HepG2 (cell line): ENCODE measurements around the gene TRMU. TPM values are rescaled to one million over a fixed set of nuclear protein-coding genes. Genes with fewer than 3 reads are reported as not detected.

Experiments used
- ARNT2 ChIP-seq: sonication (generic); formaldehyde crosslinking; IDR thresholded peaks from 2 replicates; pipeline ENCODE4 v1.8.0; 2022; ENCODE audit warnings: mild to moderate bottlenecking, low read depth, missing genetic modification reagents, moderate library complexity
- MED8 ChIP-seq: sonication (generic); formaldehyde crosslinking; IDR thresholded peaks from 2 replicates; pipeline ENCODE4 v1.8.1; 2023; ENCODE audit warnings: mild to moderate bottlenecking, missing genetic modification reagents; ENCODE audit not compliant: insufficient replicate concordance
- MLLT10 ChIP-seq: sonication (generic); formaldehyde crosslinking; IDR thresholded peaks from 2 replicates; pipeline ENCODE4 v1.4.0; 2020; ENCODE audit warnings: missing genetic modification reagents
- RBM39 ChIP-seq: fragments of 200-400 bp; formaldehyde crosslinking; IDR thresholded peaks from one replicate; pipeline ENCODE4 v1.6.1; 2018; ENCODE audit warnings: antibody characterized with exemption, mild to moderate bottlenecking, low read depth, low read length; ENCODE audit not compliant: poor library complexity, severe bottlenecking
- SOX6 ChIP-seq, 2 experiments: fragments of 450-650 bp in 1 of 2; sonication (generic) in 1 of 2; formaldehyde crosslinking in 1 of 2; IDR thresholded peaks; 2 replicates each; pipeline versions ENCODE4 v1.4.0 to v1.6.1; 2017 to 2020; ENCODE audit warnings: antibody characterized with exemption in 1 of 2, mild to moderate bottlenecking in 1 of 2, missing genetic modification reagents in 1 of 2
- SP140L ChIP-seq: sonication (generic); formaldehyde crosslinking; IDR thresholded peaks from 2 replicates; pipeline ENCODE4 v1.4.0; 2020; ENCODE audit warnings: missing genetic modification reagents, borderline replicate concordance
- TGIF2 ChIP-seq: IDR thresholded peaks from 2 replicates; pipeline ENCODE4 v1.6.1; 2016; ENCODE audit warnings: control low read depth, missing compliant biosample characterization
- TOE1 ChIP-seq: sonication (generic); formaldehyde crosslinking; IDR thresholded peaks from 2 replicates; pipeline ENCODE4 v1.4.0; 2020; ENCODE audit warnings: mild to moderate bottlenecking, missing genetic modification reagents
- ZBTB26 ChIP-seq: IDR thresholded peaks from 2 replicates; pipeline ENCODE4 v1.6.1; 2016; ENCODE audit warnings: missing compliant biosample characterization, missing genetic modification reagents, borderline replicate concordance
- ZBTB42 ChIP-seq: sonication (generic); formaldehyde crosslinking; IDR thresholded peaks from 2 replicates; pipeline ENCODE4 v1.5.0; 2020; ENCODE audit warnings: mild to moderate bottlenecking, missing genetic modification reagents
- ZIK1 ChIP-seq: sonication (generic); formaldehyde crosslinking; IDR thresholded peaks from 2 replicates; pipeline ENCODE4 v1.5.0; 2020; ENCODE audit warnings: mild to moderate bottlenecking, low read depth, missing genetic modification reagents, borderline replicate concordance
- ZNF142 ChIP-seq: sonication (generic); formaldehyde crosslinking; IDR thresholded peaks from 2 replicates; pipeline ENCODE4 v1.4.0; 2020; ENCODE audit warnings: missing genetic modification reagents
- ZNF547 ChIP-seq: sonication (generic); formaldehyde crosslinking; IDR thresholded peaks from 2 replicates; pipeline ENCODE4 v1.5.1; 2020; ENCODE audit warnings: mild to moderate bottlenecking, missing genetic modification reagents
- ZNF639 ChIP-seq: conservative IDR thresholded peaks from 2 replicates; pipeline ENCODE4 v1.6.1; 2018; ENCODE audit warnings: missing genetic modification reagents
- ZNF644 ChIP-seq: IDR thresholded peaks from 2 replicates; pipeline ENCODE4 v1.6.1; 2016; ENCODE audit warnings: low read depth
- ZNF672 ChIP-seq: sonication (generic); formaldehyde crosslinking; IDR thresholded peaks from 2 replicates; pipeline ENCODE4 v1.8.1; 2022; ENCODE audit warnings: missing genetic modification reagents
- ZNF776 ChIP-seq: sonication (generic); formaldehyde crosslinking; IDR thresholded peaks from 2 replicates; pipeline ENCODE4 v1.4.0; 2020; ENCODE audit warnings: mild to moderate bottlenecking, missing genetic modification reagents
- polyA plus RNA-seq, 8 experiments: library from polyadenylated mRNA; depleted of rRNA in 3 of 8; stranded (reverse) in 7 of 8; unstranded in 1 of 8; fragments of >200 nt; fragmentation: Illumina TruSeq in 4 of 8; extraction: Trizol in 4 of 8; gene quantifications; 2 replicates each; pipeline versions ENCODE4 v1.2.1 to v1.2.3, GENCODE V29; 2011 to 2016; ENCODE audit warnings: low read depth in 4 of 8, missing spikeins in 1 of 8, mixed read lengths in 1 of 8; ENCODE audit not compliant: insufficient read depth in 1 of 8
- total RNA-seq, 5 experiments: library from RNA; depleted of rRNA; stranded (reverse); fragments of >200 nt; fragmentation: Illumina TruSeq; extraction: Trizol; gene quantifications; 2 replicates each; pipeline ENCODE4 v1.2.3, GENCODE V29; 2016; ENCODE audit warnings: low read depth in 1 of 5

Gene TRMU
- total and polyA plus RNA-seq, 2 of the 13 experiments (the other 11 are each of a cell fraction or from before 2014, with no cell fraction given), result 31.0 to 50.2 TPM

- peak; percentile 71 for TF ChIP-seq RBM39
- TF ChIP-seq SOX6 (IDR thresholded peaks at IDR 0.05), result no peak
- peak; percentile 66 for TF ChIP-seq SOX6 (CRISPR knock-in tag; IDR thresholded peaks at IDR 0.05)
- peak; percentile 64; the same call in 1 of the 2 replicates for TF ChIP-seq ZBTB26 (CRISPR knock-in tag)
- no peak for TF ChIP-seq ZNF644 (CRISPR knock-in tag)
- no peak for TF ChIP-seq MLLT10 (CRISPR knock-in tag)
- peak; percentile 90; the same call in 1 of the 2 replicates for TF ChIP-seq ZNF776 (CRISPR knock-in tag)
- peak; percentile 92; the same call in 1 of the 2 replicates for TF ChIP-seq ZNF639 (CRISPR knock-in tag)
- TF ChIP-seq TGIF2 (CRISPR knock-in tag), result peak; percentile 85; the same call in 1 of the 2 replicates
- TF ChIP-seq SP140L (CRISPR knock-in tag), result 0 out of 2 replicates have a peak, but pooled peaks have one; percentile 63
- peak; percentile 64; the same call in 1 of the 2 replicates for TF ChIP-seq TOE1
- peak; percentile 87; the same call in 1 of the 2 replicates for TF ChIP-seq ZIK1 (CRISPR knock-in tag)
- TF ChIP-seq ZNF547 (CRISPR knock-in tag), result peak; percentile 86; the same call in 1 of the 2 replicates
- peak; percentile 83 for TF ChIP-seq MED8 (CRISPR knock-in tag)
- peak; percentile 61; the same call in 1 of the 2 replicates for TF ChIP-seq ZBTB42
- no peak for TF ChIP-seq ZNF672
- peak; percentile 79; the same call in 1 of the 2 replicates for TF ChIP-seq ZNF142 (CRISPR knock-in tag)
- peak; percentile 94 for TF ChIP-seq ARNT2 (CRISPR knock-in tag)
Measured at GRCh38 chr22:46335201-46336118, at the start of gene TRMU (continued).
